Measurements from ENCODE around the gene GRHL1. TPM values are rescaled to one million over a fixed set of nuclear protein-coding genes. Genes with fewer than 3 reads are reported as not detected.

GRHL1 gene
- total and polyA plus RNA-seq, 2 experiments from 2014 or later, result 0.32 to 0.45 TPM

DNA sequence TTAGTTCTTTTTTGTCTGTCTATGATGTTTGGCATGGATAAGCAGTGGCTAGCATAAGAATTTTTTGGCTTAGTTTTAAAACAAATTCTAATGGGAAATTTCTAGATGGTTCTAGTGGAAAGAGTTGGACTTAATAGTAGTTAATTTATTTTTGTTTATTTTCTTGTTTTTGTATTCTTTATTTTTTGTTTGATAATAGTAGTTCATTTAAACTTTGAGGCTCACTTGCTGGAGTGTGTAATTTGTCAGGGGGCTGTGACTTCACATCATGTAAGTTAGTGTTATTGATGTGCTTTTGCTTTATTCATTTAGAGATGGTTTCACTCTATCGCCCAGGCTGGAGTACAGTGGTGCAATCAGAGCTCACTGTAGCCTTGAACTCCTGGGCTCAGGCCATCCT, 48.2 kb downstream of the GRHL1 start:
- no peak for TF ChIP-seq EZH2 (IDR thresholded peaks at IDR 0.05; ENCODE audit: insufficient read depth, poor library complexity, severe bottlenecking)
- 91 to 100% methylated on average over 1 of the region's 1 CpG for WGBS, 2 experiments (ENCODE audit: low coverage in 1 of 2, low lambda C conversion rate in 2 of 2, missing lambda C conversion rate in 2 of 2)
- no peak overlapping the region for H3K4me3 ChIP-seq
- H3K79me2 ChIP-seq (ENCODE audit: insufficient read depth), result no peaks in the 10 kb centered on the region
- no peaks in the 10 kb centered on the region for H3K9me3 ChIP-seq (ENCODE audit: low read depth)
- no peaks in the 10 kb centered on the region for H3K36me3 ChIP-seq (ENCODE audit: low read depth)
- H3K4me2 ChIP-seq (ENCODE audit: unreplicated experiment), result no peak overlapping the region
- no peaks in the 10 kb centered on the region for H3K27me3 ChIP-seq (replicated peaks; ENCODE audit: insufficient read depth)
- H3K27ac ChIP-seq, result no peak overlapping the region
- no peaks in the 10 kb centered on the region for H3F3A ChIP-seq (ENCODE audit: insufficient read depth)
- H3K4me1 ChIP-seq (ENCODE audit: insufficient read depth), result no peaks in the 10 kb centered on the region
- H3K9me2 ChIP-seq (ENCODE audit: insufficient read depth), result no peaks in the 10 kb centered on the region
- in situ Hi-C loops (cut with MboI), result no loop called here
- no peaks in the 10 kb centered on the region for H4K20me1 ChIP-seq (ENCODE audit: insufficient read depth)
- no peak overlapping the region for H2AFZ ChIP-seq
- no peak for DNase-seq
- H3K9ac ChIP-seq, result no peak overlapping the region

DNA sequence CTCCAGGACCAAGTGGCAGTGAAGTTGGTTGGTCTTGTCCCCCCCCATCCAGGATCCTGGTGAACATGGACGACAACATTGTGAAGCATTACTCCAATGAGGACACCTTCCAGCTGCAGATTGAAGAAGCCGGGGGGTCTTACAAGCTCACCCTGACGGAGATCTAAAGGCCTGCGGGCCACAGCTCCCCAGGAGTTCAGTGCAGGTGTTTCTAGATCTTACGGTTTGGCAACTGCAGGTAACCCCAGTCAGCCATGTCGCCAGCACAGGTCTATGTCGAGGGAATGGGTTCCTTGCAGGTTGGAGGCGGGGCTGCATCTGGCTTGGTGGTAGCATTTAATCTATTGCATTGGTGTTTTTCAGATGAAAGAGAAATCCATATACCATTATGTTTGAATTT, 49.0 kb downstream of the GRHL1 start:
- no peak for DNase-seq
- Histone ChIP-seq H3F3A (ENCODE audit: insufficient read depth) (no peaks in the 10 kb centered on the region), H3K4me3 (no peak overlapping the region), H3K4me2 (ENCODE audit: unreplicated experiment) (no peak overlapping the region), H3K79me2 (ENCODE audit: insufficient read depth) (no peaks in the 10 kb centered on the region), H4K20me1 (ENCODE audit: insufficient read depth) (no peaks in the 10 kb centered on the region), H3K9me2 (ENCODE audit: insufficient read depth) (no peaks in the 10 kb centered on the region), H3K27me3 (replicated peaks; ENCODE audit: insufficient read depth) (no peaks in the 10 kb centered on the region), H3K9me3 (ENCODE audit: low read depth) (no peaks in the 10 kb centered on the region), H3K36me3 (ENCODE audit: low read depth) (no peaks in the 10 kb centered on the region), H3K9ac (no peak overlapping the region), H2AFZ (no peak overlapping the region), H3K4me1 (ENCODE audit: insufficient read depth) (no peaks in the 10 kb centered on the region), H3K27ac (no peak overlapping the region)
- in situ Hi-C loops (cut with MboI), result no loop called here
- 87 to 93% methylated on average over 8 of the region's 8 CpGs for WGBS, 2 experiments (ENCODE audit: low coverage in 1 of 2, low lambda C conversion rate in 2 of 2, missing lambda C conversion rate in 2 of 2)
- TF ChIP-seq EZH2phosphoT487 (IDR thresholded peaks at IDR 0.05; ENCODE audit: insufficient read depth, low read depth) (no peak), EZH2 (IDR thresholded peaks at IDR 0.05; ENCODE audit: insufficient read depth, poor library complexity, severe bottlenecking) (no peak)

DNA sequence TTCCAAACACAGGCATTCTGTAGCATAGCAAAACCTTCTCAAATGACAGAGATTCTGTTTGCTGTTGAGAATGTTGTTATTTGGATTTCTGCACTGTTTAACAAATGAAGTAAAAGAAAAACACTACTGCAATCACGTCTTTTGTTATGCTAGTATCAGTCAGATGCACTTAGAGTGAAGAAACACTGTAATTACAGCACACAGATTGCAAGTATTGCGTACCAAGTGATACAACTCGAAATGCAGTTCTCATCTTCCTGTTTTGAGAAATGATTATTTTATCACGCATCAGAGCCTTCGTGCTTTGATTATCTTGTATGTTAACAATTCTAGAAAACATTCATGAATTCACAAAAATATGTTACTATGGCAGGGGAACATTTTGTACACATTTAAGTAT, 50.1 kb downstream of the GRHL1 start:
- Histone ChIP-seq H3K36me3 (ENCODE audit: low read depth) (no peaks in the 10 kb centered on the region), H3K9ac (no peak overlapping the region), H3K27ac (no peak overlapping the region), H3K4me1 (ENCODE audit: insufficient read depth) (no peaks in the 10 kb centered on the region), H4K20me1 (ENCODE audit: insufficient read depth) (no peaks in the 10 kb centered on the region), H2AFZ (no peak overlapping the region), H3K4me2 (ENCODE audit: unreplicated experiment) (no peak overlapping the region), H3K9me2 (ENCODE audit: insufficient read depth) (no peaks in the 10 kb centered on the region), H3K4me3 (no peak overlapping the region), H3F3A (ENCODE audit: insufficient read depth) (no peaks in the 10 kb centered on the region), H3K9me3 (ENCODE audit: low read depth) (no peaks in the 10 kb centered on the region), H3K79me2 (ENCODE audit: insufficient read depth) (no peaks in the 10 kb centered on the region), H3K27me3 (replicated peaks; ENCODE audit: insufficient read depth) (no peaks in the 10 kb centered on the region)
- in situ Hi-C loops (cut with MboI), result no loop called here
- TF ChIP-seq EZH2 (IDR thresholded peaks at IDR 0.05; ENCODE audit: insufficient read depth, poor library complexity, severe bottlenecking), result no peak
- no peak for TF ChIP-seq EZH2phosphoT487 (IDR thresholded peaks at IDR 0.05; ENCODE audit: insufficient read depth, low read depth)
- WGBS, 2 experiments (ENCODE audit: low coverage in 1 of 2, low lambda C conversion rate in 2 of 2, missing lambda C conversion rate in 2 of 2), result 94 to 95% methylated on average over 5 of the region's 5 CpGs
- no peak for DNase-seq

DNA sequence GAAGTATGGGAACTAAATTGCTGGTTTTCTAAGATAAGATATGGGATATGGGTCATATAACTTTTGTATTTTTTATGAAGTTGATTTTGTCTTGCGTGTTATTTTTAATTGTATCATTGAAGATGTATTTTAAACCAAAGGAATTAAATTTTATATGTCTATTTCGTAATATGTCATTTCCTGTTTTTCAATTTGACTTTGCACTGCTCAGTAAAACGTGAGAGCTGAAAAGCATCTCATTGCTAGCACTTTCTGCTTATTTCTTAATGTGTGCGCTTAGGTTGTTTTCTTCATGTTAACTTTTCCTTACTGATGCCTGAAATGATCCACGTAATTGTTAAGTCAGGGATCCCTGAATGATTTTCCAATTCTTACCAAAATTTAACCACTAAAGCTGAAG, 50.6 kb downstream of the GRHL1 start:
- no peak for DNase-seq
- no peaks in the 10 kb centered on the region for H3K36me3 ChIP-seq (ENCODE audit: low read depth)

DNA sequence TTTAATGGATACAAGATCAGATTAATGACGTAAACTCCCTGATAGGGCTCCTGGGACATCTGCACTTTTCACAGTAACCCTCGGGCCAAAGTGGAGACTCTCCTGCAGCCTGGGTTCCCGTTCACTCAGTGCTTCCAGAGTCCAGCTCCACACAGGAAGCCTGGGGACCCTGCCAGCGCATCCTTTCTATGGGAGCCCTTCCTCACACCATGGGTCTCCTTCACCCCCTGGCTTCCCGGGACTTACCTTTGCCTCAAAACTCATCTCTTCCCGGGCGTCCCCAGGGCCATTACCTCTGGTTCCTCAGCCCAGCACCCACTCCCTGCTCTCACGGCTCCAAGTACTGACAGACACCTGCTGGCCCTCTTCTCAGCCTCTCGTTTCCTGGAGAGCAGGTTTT, 51.2 kb downstream of the GRHL1 start:
- Histone ChIP-seq H3K4me2 (ENCODE audit: unreplicated experiment) (no peak overlapping the region), H3K9me3 (ENCODE audit: low read depth) (no peaks in the 10 kb centered on the region), H3K9ac (no peak overlapping the region), H3K27me3 (replicated peaks; ENCODE audit: insufficient read depth) (no peaks in the 10 kb centered on the region), H3K79me2 (ENCODE audit: insufficient read depth) (no peaks in the 10 kb centered on the region), H3F3A (ENCODE audit: insufficient read depth) (peaks cover 4% of the 10 kb centered on the region), H3K36me3 (ENCODE audit: low read depth) (no peaks in the 10 kb centered on the region), H3K9me2 (ENCODE audit: insufficient read depth) (no peaks in the 10 kb centered on the region), H3K4me3 (no peak overlapping the region), H3K27ac (no peak overlapping the region), H2AFZ (no peak overlapping the region), H3K4me1 (ENCODE audit: insufficient read depth) (peaks cover 5% of the 10 kb centered on the region), H4K20me1 (ENCODE audit: insufficient read depth) (no peaks in the 10 kb centered on the region)
- in situ Hi-C loops (cut with MboI), result no loop called here
- 87 to 94% methylated on average over 9 of the region's 9 CpGs for WGBS, 2 experiments (ENCODE audit: low coverage in 1 of 2, low lambda C conversion rate in 2 of 2, missing lambda C conversion rate in 2 of 2)
- no peak for TF ChIP-seq EZH2phosphoT487 (IDR thresholded peaks at IDR 0.05; ENCODE audit: insufficient read depth, low read depth)
- no peak for TF ChIP-seq EZH2 (IDR thresholded peaks at IDR 0.05; ENCODE audit: insufficient read depth, poor library complexity, severe bottlenecking)
- no peak for DNase-seq

More for the DNA sequence above, 50.6 kb downstream of the GRHL1 start:
- no peaks in the 10 kb centered on the region for H3K27me3 ChIP-seq (replicated peaks; ENCODE audit: insufficient read depth)
- no peaks in the 10 kb centered on the region for H3F3A ChIP-seq (ENCODE audit: insufficient read depth)
- no peak overlapping the region for H3K4me2 ChIP-seq (ENCODE audit: unreplicated experiment)
- H3K4me1 ChIP-seq (ENCODE audit: insufficient read depth), result no peaks in the 10 kb centered on the region
- no peaks in the 10 kb centered on the region for H3K9me2 ChIP-seq (ENCODE audit: insufficient read depth)
- H2AFZ ChIP-seq, result no peak overlapping the region
- no peaks in the 10 kb centered on the region for H3K9me3 ChIP-seq (ENCODE audit: low read depth)
- H3K79me2 ChIP-seq (ENCODE audit: insufficient read depth), result no peaks in the 10 kb centered on the region
- in situ Hi-C loops (cut with MboI), result no loop called here
- H3K4me3 ChIP-seq, result no peak overlapping the region
- 67 to 68% methylated on average over 5 of the region's 5 CpGs for WGBS, 2 experiments (ENCODE audit: low coverage in 1 of 2, low lambda C conversion rate in 2 of 2, missing lambda C conversion rate in 2 of 2)
- H3K9ac ChIP-seq, result no peak overlapping the region
- no peak for TF ChIP-seq EZH2phosphoT487 (IDR thresholded peaks at IDR 0.05; ENCODE audit: insufficient read depth, low read depth)
- no peaks in the 10 kb centered on the region for H4K20me1 ChIP-seq (ENCODE audit: insufficient read depth)
- no peak overlapping the region for H3K27ac ChIP-seq

Data from GM23248 (cell line).